Small intestine (tissue), 7 donors: ENCODE data around the gene XYLT1. TPM values are rescaled to one million over a fixed set of nuclear protein-coding genes. Genes with fewer than 3 reads are reported as not detected.

ENCODE experiments used
- DNase-seq, 2 donors: peaks; one replicate each; pipeline versions ENCODE4 v3.0.0 to v3.0.0-alpha.2; 2013
- FAIRE-seq: peaks from 2 replicates; lab custom pipeline; 2012; peaks lifted over from hg19 to GRCh38; lab: Jason Lieb, UNC
- H3K27ac ChIP-seq, 3 donors: one replicate each; pipeline ENCODE4 v1.5.1; 2013; ENCODE audit warnings: low read length in 2 of 3, mild to moderate bottlenecking in 2 of 3, control low read depth in 1 of 3, inconsistent platforms in 1 of 3, low read depth in 1 of 3, moderate library complexity in 1 of 3
- H3K27me3 ChIP-seq, 3 donors: one replicate each; pipeline ENCODE4 v1.6.1; 2013; ENCODE audit warnings: low read length in 3 of 3, inconsistent platforms in 1 of 3; ENCODE audit not compliant: control insufficient read depth in 3 of 3, insufficient read depth in 3 of 3
- H3K36me3 ChIP-seq, 3 donors: one replicate each; pipeline ENCODE4 v1.6.1; 2013; ENCODE audit warnings: low read length in 3 of 3, inconsistent platforms in 1 of 3, low read depth in 1 of 3, mild to moderate bottlenecking in 1 of 3, moderate library complexity in 1 of 3; ENCODE audit not compliant: control insufficient read depth in 3 of 3, insufficient read depth in 2 of 3
- H3K4me1 ChIP-seq, 3 donors: one replicate each; pipeline ENCODE4 v1.6.1; 2013; ENCODE audit warnings: low read length in 2 of 3, inconsistent platforms in 1 of 3, low read depth in 1 of 3, mild to moderate bottlenecking in 1 of 3, moderate library complexity in 1 of 3; ENCODE audit not compliant: control insufficient read depth in 3 of 3, insufficient read depth in 2 of 3
- H3K4me3 ChIP-seq, 3 donors: one replicate each; pipeline ENCODE4 v1.5.1; 2013; ENCODE audit warnings: low read length in 3 of 3, control low read depth in 1 of 3, inconsistent platforms in 1 of 3, low read depth in 1 of 3, mild to moderate bottlenecking in 1 of 3, moderate library complexity in 1 of 3
- H3K9me3 ChIP-seq, 2 donors: one replicate each; pipeline ENCODE4 v1.6.1; 2013; ENCODE audit warnings: low read depth in 1 of 2, low read length in 1 of 2; ENCODE audit not compliant: control insufficient read depth in 2 of 2, insufficient read depth in 1 of 2
- WGBS, 3 donors: extraction: QIAGEN DNeasy Blood & Tissue Kit; methylation state at CpG; one replicate each; pipeline ENCODE4 v1.1.7; 2013; 5-methylcytosine and 5-hydroxymethylcytosine counted together
- polyA plus RNA-seq, 4 donors: library from polyadenylated mRNA; stranded (reverse) in 3 of 4; unstranded in 1 of 4; fragments of 200-250 nt in 3 of 4; fragments of 120-200 nt in 1 of 4; gene quantifications; one replicate each; pipeline versions ENCODE4 v1.2.1 to v1.2.3, GENCODE V29; 2013
- donor health status: healthy with polysubstance abuse.
- donor health status: control.
- donor health status: control.
- donor health status: Bipolar disorder and iron deficiency.
- donor health status: healthy.

The XYLT1 gene
- polyA plus RNA-seq, 4 donors: 1.9 to 11.2 (median 4.1) TPM

DNA sequence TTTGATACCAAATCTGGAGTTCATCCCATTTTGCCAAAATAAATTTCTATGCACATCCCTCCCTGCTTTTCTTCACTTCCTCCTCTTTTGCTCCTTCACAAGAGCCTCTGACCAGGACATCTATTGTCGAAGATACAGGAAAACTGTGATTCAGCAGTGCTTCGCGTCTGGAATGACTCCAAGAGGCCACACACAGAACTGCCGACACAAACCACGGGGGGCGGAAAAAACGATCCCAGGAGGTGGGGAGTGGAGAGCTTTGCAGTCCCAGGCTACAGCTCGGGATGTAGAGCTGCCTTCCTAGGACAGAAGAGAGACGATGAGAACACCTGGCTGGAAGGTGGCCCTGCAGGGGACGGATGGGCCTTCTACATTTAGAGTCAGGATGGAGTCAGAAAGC, 102.8 kb downstream of the XYLT1 start:
- Histone ChIP-seq H3K4me1 (peaks cover 2 to 21% (median 14%) of the 10 kb centered on the region in 3 donors), H3K36me3 (no peaks in the 10 kb centered on the region), H3K9me3 (no peaks in the 10 kb centered on the region), H3K27me3 (no peaks in the 10 kb centered on the region), H3K4me3 (no peak overlapping the region), H3K27ac (no peak overlapping the region)
- FAIRE-seq: no peak
- no peak for DNase-seq
- WGBS, 3 donors: 55 to 78% (median 64%) methylated on average over 10 of the region's 10 CpGs

DNA sequence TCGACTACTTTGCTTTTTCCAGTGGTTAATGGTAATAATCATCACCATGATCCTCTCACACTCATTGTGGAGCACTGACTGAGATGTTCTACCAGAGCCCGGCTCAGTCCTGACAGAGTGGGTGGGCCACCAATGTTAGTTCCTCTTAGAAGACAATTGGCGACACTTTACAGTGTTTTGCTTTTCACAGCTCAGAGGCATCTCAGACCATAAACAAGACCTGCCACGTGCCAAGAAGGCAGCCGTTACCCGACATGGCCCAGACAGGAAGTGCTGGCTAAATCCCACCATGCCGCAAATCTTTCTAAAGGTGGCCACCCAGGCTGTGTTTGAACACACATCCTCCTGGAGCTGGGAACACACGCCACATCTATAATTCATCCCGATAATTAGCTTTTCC, 103.7 kb downstream of the XYLT1 start:
- no peak overlapping the region for H3K4me3 ChIP-seq
- no peaks in the 10 kb centered on the region for H3K9me3 ChIP-seq
- H3K36me3 ChIP-seq: no peaks in the 10 kb centered on the region
- peaks cover 2 to 21% (median 16%) of the 10 kb centered on the region in 3 donors for H3K4me1 ChIP-seq
- 70 to 91% (median 85%) methylated on average over 9 of the region's 9 CpGs for whole genome bisulfite sequencing, 3 donors
- FAIRE-seq (no peak), DNase-seq (no peak)
- H3K27me3 ChIP-seq: no peaks in the 10 kb centered on the region
- peak overlapping the region in 1 of 3 donors; percentile 12 for H3K27ac ChIP-seq

DNA sequence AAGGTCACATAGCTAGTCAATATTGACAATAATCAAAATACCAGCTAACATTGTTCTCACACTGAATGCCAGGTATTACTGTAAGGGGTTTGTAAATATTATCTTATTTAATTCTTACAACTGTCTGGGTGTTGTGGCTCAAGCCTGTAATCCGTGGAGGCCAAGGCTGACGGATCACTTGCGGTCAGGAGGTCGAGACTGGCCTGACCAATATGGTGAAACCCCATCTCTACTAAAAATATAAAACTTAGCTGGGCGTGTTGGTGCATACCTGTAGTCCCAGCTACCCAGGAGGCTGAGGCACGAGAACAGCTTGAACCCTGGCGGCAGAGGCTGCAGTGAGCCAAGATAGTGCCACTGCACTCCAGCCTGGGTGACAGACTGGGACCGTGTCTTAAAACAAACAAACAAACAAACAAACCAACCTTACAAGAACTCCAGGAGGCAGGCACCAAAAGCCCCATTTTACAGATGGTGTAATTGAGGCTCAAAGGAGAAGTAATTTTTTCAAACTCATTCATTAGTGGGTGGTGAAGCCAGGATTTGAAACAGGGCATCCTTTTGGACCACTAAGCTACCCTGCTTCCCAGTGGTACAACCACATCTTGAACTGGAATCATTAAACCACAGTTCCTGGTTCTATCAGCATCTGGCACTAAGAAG, 104.3 kb downstream of the XYLT1 start:
- Histone ChIP-seq H3K27ac (no peak overlapping the region), H3K4me3 (no peak overlapping the region), H3K4me1 (peaks cover 2 to 17% (median 16%) of the 10 kb centered on the region in 3 donors), H3K9me3 (no peaks in the 10 kb centered on the region), H3K36me3 (no peaks in the 10 kb centered on the region), H3K27me3 (no peaks in the 10 kb centered on the region)
- no peak for FAIRE-seq
- DNase-seq: no peak
- WGBS, 3 donors: 91 to 92% (median 92%) methylated on average over 8 of the region's 8 CpGs

DNA sequence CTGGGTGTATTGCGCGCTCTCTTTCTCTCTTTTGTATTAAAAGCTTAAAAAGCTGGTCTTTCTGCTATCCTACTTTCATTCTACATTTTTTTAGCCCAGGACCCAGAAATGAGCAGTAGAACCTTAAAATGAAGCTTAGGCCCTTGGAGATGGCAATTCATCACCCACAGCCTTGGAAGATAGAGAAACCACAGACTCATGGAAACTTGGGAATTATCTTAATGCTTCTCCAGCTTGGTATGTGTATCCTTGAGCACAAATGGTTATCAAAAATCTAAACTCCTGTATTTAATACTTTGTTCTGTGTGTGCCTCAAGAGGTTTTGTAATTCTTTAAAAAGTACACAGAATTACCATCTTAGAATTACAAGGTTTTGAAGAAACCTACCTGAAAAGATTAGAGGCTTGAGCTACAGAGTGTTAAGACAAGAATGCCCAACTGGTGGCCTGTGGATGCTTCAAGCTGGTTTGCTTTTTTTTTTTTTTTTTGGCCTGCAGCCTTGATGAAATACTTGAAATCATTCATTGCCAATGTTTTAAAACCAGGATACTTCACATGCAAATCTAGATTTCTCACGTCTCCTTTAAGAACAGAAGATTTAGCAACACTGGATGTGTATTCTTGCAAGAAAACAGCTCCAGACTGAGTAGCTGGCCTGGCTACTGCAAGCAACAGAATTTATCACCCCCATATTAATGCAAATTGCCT, 105.0 kb downstream of the XYLT1 start:
- Histone ChIP-seq H3K27ac (no peak overlapping the region), H3K36me3 (no peaks in the 10 kb centered on the region), H3K27me3 (no peaks in the 10 kb centered on the region), H3K9me3 (no peaks in the 10 kb centered on the region), H3K4me3 (no peak overlapping the region), H3K4me1 (peaks cover 0 to 14% (median 11%) of the 10 kb centered on the region in 3 donors)
- FAIRE-seq: no peak
- WGBS, 3 donors: 84 to 93% (median 85%) methylated on average over 3 of the region's 3 CpGs
- DNase-seq: no peak

DNA sequence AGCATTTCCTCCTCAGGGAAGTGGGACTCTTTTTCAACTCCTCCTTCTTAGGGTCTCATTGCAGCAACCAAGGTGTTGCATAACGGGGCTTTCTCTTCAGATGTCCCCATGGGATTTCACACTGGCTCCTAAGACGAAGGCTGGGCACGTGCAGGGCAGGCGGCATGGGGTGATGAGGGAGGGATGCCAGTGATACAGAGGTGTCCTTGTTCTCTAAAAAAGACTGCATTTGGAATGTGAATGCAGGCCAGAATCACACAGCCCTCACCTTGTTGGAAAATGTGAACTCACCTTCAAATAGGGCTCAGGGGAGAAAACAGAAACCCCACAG, 105.6 kb downstream of the XYLT1 start:
- H3K27ac ChIP-seq: no peak overlapping the region
- no peak for FAIRE-seq
- WGBS, 3 donors: 84 to 98% (median 90%) methylated on average over 4 of the region's 4 CpGs

DNA sequence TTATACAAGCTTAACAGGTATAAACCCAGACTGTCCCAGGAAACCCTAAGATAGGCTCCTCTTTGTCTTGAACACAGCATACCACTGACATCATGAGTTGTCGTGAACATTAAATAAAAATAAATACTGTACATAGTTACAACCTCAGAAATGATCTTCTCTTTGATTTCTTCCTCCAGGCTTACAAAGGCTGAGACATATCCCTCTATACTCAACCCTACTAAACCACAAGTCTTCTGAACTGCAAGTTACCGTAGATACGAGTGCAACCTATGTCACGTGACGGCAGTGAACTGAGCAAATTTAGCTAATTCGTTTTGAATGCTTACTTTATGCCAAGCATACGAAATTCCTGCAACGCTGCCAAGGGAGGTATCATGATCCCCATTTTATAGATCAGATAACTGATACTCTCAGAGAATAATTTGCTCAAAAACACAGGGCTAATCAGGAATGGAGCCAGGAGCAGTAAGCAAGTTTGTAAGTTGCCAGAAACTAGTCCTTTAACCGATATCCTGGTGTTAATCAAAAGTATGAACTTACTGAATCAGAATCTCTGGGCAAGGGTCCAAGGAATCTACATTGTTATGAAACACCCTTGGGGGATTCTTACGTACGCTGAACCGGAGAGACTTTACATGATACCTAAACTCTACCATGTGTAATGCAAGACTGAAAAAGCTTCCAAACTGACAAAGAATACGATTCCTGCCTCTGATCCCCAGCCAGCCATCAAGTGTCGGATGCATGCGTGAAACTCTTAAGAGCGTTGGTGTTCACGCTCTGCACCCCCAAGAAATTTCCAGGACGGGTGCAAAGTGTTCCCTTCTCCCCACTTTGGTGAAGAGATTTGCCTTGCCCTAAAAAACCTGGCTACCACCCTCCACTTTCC, 106.2 kb downstream of the XYLT1 start:
- no peaks in the 10 kb centered on the region for H3K27me3 ChIP-seq
- H3K4me3 ChIP-seq: no peak overlapping the region
- H3K4me1 ChIP-seq: peaks cover 0 to 14% (median 3%) of the 10 kb centered on the region in 3 donors
- WGBS, 3 donors: 55 to 73% (median 66%) methylated on average over 18 of the region's 18 CpGs
- H3K36me3 ChIP-seq: no peaks in the 10 kb centered on the region
- H3K9me3 ChIP-seq: no peaks in the 10 kb centered on the region
- FAIRE-seq (no peak), DNase-seq (peak in 1 of 2 donors; percentile 49)
- H3K27ac ChIP-seq: peak overlapping the region in 1 of 3 donors; percentile 29

More for the DNA sequence above, 105.6 kb downstream of the XYLT1 start:
- Histone ChIP-seq H3K27me3 (no peaks in the 10 kb centered on the region), H3K9me3 (no peaks in the 10 kb centered on the region), H3K4me3 (no peak overlapping the region), H3K4me1 (peaks cover 0 to 10% (median 5%) of the 10 kb centered on the region in 3 donors), H3K36me3 (no peaks in the 10 kb centered on the region)
- DNase-seq: no peak

DNA sequence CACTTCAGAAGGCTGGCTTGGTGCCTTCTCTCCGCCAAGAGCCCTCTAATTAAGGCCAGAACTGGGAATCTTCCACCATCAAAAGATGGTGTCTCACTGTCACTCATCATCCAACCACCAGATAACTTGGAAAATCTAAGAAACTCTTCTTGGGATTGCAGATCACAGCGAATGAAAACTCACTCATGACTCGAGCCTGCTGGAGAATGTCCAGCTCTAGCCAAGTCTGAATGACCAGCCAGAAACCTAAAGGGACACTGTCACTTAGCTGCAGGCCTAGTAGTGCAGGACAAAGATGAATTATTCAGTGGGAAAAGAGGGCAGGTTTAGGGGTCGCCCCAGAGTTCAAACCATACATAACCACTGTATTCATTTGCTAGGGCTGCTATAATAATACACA, 107.8 kb downstream of the XYLT1 start:
- no peak overlapping the region for H3K27ac ChIP-seq

DNA sequence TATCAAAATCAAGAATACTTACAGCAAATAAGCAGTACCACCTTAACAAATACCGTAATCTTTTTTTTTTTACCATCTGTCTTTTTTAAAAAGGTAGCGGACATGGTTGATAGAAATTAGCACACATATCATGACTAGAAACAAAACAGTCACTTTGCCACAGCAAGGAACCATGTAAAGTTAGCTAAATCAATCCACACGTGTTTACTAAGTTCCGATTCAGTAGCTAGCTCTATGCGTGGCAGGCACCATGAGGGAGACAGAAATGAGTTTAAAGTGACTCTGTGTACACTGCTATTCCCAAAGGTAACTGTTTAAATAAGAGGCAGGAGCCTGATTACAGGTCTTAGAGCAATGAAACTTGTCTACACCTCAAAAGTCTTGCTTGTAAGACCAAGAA, 108.6 kb downstream of the XYLT1 start:
- Histone ChIP-seq H3K4me3 (no peak overlapping the region), H3K27ac (no peak overlapping the region), H3K36me3 (peaks cover 0 to 6% (median 0%) of the 10 kb centered on the region in 3 donors), H3K27me3 (no peaks in the 10 kb centered on the region), H3K9me3 (no peaks in the 10 kb centered on the region), H3K4me1 (peaks cover 0 to 17% (median 3%) of the 10 kb centered on the region in 3 donors)
- WGBS, 3 donors: 86 to 87% (median 86%) methylated on average over 5 of the region's 5 CpGs
- no peak for FAIRE-seq
- DNase-seq: no peak

More for the DNA sequence above, 107.8 kb downstream of the XYLT1 start:
- no peak for FAIRE-seq
- Histone ChIP-seq H3K27me3 (no peaks in the 10 kb centered on the region), H3K36me3 (no peaks in the 10 kb centered on the region), H3K9me3 (no peaks in the 10 kb centered on the region), H3K4me1 (peaks cover 0 to 17% (median 3%) of the 10 kb centered on the region in 3 donors), H3K4me3 (no peak overlapping the region)
- no peak for DNase-seq
- WGBS, 3 donors: 87 to 93% (median 87%) methylated on average over 4 of the region's 4 CpGs
